Upper lobe of right lung (tissue), 1 donor: ENCODE data around the gene MX2. TPM values are rescaled to one million over a fixed set of nuclear protein-coding genes. Genes with fewer than 3 reads are reported as not detected.

Source experiments
- ATAC-seq: fragments of 200-7000 bp; cut with Tn5 transposase; one replicate; pipeline ENCODE4 v1.9.1; 2020; ENCODE audit warnings: mild to moderate bottlenecking, moderate library complexity
- DNase-seq: peaks from one replicate; pipeline ENCODE4 v3.0.0-alpha.2; 2020
- H3K27ac ChIP-seq: fragments of 200-600 bp; one replicate; pipeline ENCODE4 v1.8.0; 2022
- H3K27me3 ChIP-seq: fragments of 200-600 bp; one replicate; pipeline ENCODE4 v1.8.0; 2022; ENCODE audit warnings: mild to moderate bottlenecking
- H3K36me3 ChIP-seq: fragments of 200-600 bp; one replicate; pipeline ENCODE4 v1.8.0; 2022
- H3K4me1 ChIP-seq: fragments of 200-600 bp; one replicate; pipeline ENCODE4 v1.8.0; 2022
- H3K4me3 ChIP-seq: fragments of 200-600 bp; one replicate; pipeline ENCODE4 v1.8.0; 2022; ENCODE audit warnings: mild to moderate bottlenecking
- H3K9me3 ChIP-seq: fragments of 200-600 bp; one replicate; pipeline ENCODE4 v1.8.0; 2022
- CTCF ChIP-seq: fragments of 200-600 bp; IDR thresholded peaks from one replicate; pipeline ENCODE4 v1.8.0; 2022; ENCODE audit warnings: antibody characterized with exemption
- intact Hi-C: fragments of 100-400 bp; cut with DNase I; formaldehyde crosslinking; loops from one replicate; pipeline ENCODE4 v1.11.0; 2022
- total RNA-seq: library from RNA; stranded (reverse); fragmentation: NEBNext Ultra II Directional; extraction: Animal tissue kit (Norgen Biotek cat#: 25700); gene quantifications from one replicate; pipeline ENCODE4 v1.2.1, GENCODE V29; 2021
- donor health status: DM: no; HTN: yes; CAD: no; lungs with severe emphysema.

MX2 gene
- total RNA-seq, 1 donor from 2014 or later = 23.0 TPM

GRCh38 chr21:41398251-41398650 is 36.4 kb downstream of the MX2 start:
- intact Hi-C loops = no loop called here
- no peak overlapping the region for H3K27ac ChIP-seq

GRCh38 chr21:41398831-41399230 is 37.0 kb downstream of the MX2 start:
- Histone ChIP-seq H3K36me3 (peaks cover 4% of the 10 kb centered on the region), H3K27me3 (no peaks in the 10 kb centered on the region), H3K27ac (no peak overlapping the region), H3K4me3 (no peak overlapping the region), H3K4me1 (peaks cover 12% of the 10 kb centered on the region), H3K9me3 (no peaks in the 10 kb centered on the region)
- ATAC-seq (no peak), DNase-seq (no peak)
- no peak for TF ChIP-seq CTCF
- intact Hi-C loops = no loop called here

More at GRCh38 chr21:41398251-41398650, 36.4 kb downstream of the MX2 start:
- H3K4me1 ChIP-seq = peaks cover 12% of the 10 kb centered on the region
- H3K4me3 ChIP-seq = no peak overlapping the region
- H3K9me3 ChIP-seq = no peaks in the 10 kb centered on the region
- H3K36me3 ChIP-seq = peaks cover under 1% of the 10 kb centered on the region
- ATAC-seq (no peak), DNase-seq (no peak)
- TF ChIP-seq CTCF = no peak
- H3K27me3 ChIP-seq = no peaks in the 10 kb centered on the region

- Histone ChIP-seq H3K4me3 (no peak overlapping the region), H3K27ac (no peak overlapping the region), H3K4me1 (peaks cover 12% of the 10 kb centered on the region), H3K9me3 (no peaks in the 10 kb centered on the region), H3K36me3 (peaks cover 4% of the 10 kb centered on the region), H3K27me3 (no peaks in the 10 kb centered on the region)
- no peak for TF ChIP-seq CTCF
- ATAC-seq (no peak), DNase-seq (no peak)
- intact Hi-C loops = no loop called here
Measured at GRCh38 chr21:41399246-41399800, 37.5 kb downstream of the MX2 start.

GRCh38 chr21:41402231-41402630 is 40.4 kb downstream of the MX2 start:
- TF ChIP-seq CTCF = no peak
- H3K27me3 ChIP-seq = no peaks in the 10 kb centered on the region
- DNase-seq = no peak
- peaks cover 5% of the 10 kb centered on the region for H3K4me1 ChIP-seq
- intact Hi-C loops = no loop called here
- ATAC-seq = no peak
- H3K36me3 ChIP-seq = peaks cover 4% of the 10 kb centered on the region
- H3K27ac ChIP-seq = no peak overlapping the region
- no peak overlapping the region for H3K4me3 ChIP-seq
- no peaks in the 10 kb centered on the region for H3K9me3 ChIP-seq

- ATAC-seq (no peak), DNase-seq (no peak)
- no peak overlapping the region for H3K27ac ChIP-seq
- peaks cover 4% of the 10 kb centered on the region for H3K36me3 ChIP-seq
- H3K27me3 ChIP-seq = no peaks in the 10 kb centered on the region
- H3K9me3 ChIP-seq = no peaks in the 10 kb centered on the region
- H3K4me1 ChIP-seq = no peaks in the 10 kb centered on the region
- intact Hi-C loops = no loop called here
- H3K4me3 ChIP-seq = no peak overlapping the region
- TF ChIP-seq CTCF = no peak
Measured at GRCh38 chr21:41402796-41403195, 41.0 kb downstream of the MX2 start.

GRCh38 chr21:41403331-41403730 is 41.5 kb downstream of the MX2 start:
- Histone ChIP-seq H3K27ac (no peak overlapping the region), H3K9me3 (no peaks in the 10 kb centered on the region), H3K4me1 (no peaks in the 10 kb centered on the region), H3K36me3 (peaks cover 4% of the 10 kb centered on the region), H3K27me3 (no peaks in the 10 kb centered on the region), H3K4me3 (no peak overlapping the region)
- DNase-seq (no peak), ATAC-seq (no peak)
- no peak for TF ChIP-seq CTCF
- intact Hi-C loops = no loop called here
